ENCODE data around the gene EFNB1. TPM values are rescaled to one million over a fixed set of nuclear protein-coding genes. Genes with fewer than 3 reads are reported as not detected.

Gene EFNB1
- total RNA-seq, 1 donor from 2014 or later: 44.1 TPM

DNA sequence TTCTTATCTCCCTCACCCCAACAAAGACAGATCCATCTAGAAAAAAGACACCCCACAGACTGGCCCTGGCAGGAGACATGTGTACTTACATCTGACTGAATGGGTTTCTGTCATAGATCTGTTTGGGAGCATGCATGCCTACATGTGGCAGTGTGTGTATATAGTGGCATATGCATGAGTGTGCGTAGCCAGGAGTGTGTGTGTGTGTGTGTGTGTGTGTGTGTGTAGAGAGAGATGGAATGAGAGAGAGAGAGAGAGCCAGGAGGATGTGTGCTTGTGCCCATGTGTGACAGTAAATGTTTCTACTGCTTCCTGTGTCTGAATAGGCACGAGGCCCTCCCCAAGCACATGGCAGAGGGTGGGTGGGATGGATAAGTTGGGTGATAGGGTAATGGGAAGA lies 37.1 kb downstream of the EFNB1 start:
- DNase-seq (ENCODE audit: low read depth): no peak
- no peak overlapping the region for H3K4me3 ChIP-seq (ENCODE audit: low read depth, low read length)
- TF ChIP-seq, protein P1, sequence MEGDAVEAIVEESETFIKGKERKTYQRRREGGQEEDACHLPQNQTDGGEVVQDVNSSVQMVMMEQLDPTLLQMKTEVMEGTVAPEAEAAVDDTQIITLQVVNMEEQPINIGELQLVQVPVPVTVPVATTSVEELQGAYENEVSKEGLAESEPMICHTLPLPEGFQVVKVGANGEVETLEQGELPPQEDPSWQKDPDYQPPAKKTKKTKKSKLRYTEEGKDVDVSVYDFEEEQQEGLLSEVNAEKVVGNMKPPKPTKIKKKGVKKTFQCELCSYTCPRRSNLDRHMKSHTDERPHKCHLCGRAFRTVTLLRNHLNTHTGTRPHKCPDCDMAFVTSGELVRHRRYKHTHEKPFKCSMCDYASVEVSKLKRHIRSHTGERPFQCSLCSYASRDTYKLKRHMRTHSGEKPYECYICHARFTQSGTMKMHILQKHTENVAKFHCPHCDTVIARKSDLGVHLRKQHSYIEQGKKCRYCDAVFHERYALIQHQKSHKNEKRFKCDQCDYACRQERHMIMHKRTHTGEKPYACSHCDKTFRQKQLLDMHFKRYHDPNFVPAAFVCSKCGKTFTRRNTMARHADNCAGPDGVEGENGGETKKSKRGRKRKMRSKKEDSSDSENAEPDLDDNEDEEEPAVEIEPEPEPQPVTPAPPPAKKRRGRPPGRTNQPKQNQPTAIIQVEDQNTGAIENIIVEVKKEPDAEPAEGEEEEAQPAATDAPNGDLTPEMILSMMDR (conservative IDR thresholded peaks at IDR 0.05; ENCODE audit: low read depth, low read length): no peak

GRCh38 chrX:68867458-68868112 lies 38.8 kb downstream of the EFNB1 start:
- H3K4me3 ChIP-seq (ENCODE audit: low read depth, low read length): no peak overlapping the region
- no peak for DNase-seq (ENCODE audit: low read depth)
- TF ChIP-seq, protein P1 (conservative IDR thresholded peaks at IDR 0.05; ENCODE audit: low read depth, low read length): no peak

DNA sequence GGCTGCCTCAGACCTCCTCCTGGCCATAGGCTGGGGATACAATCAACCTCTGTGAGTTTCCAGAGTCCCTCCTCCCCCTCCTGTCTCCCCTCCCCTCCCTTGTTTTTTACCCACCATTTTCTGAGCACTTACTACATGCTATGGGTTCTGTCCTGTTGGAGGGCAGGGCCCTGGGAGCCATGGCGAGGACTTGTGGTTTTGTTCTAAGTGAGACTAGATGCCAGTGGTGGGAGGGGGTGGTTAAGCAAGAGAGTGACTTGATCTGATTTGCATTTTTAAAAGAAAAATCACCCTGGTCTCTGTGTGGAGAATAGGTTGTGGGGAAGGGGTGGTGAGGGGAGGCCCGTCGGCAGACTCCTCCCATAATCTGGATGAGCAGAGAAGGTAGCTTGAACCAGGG lies 39.5 kb downstream of the EFNB1 start:
- DNase-seq (ENCODE audit: low read depth): no peak
- TF ChIP-seq, protein P1 (conservative IDR thresholded peaks at IDR 0.05; ENCODE audit: low read depth, low read length): no peak

DNA sequence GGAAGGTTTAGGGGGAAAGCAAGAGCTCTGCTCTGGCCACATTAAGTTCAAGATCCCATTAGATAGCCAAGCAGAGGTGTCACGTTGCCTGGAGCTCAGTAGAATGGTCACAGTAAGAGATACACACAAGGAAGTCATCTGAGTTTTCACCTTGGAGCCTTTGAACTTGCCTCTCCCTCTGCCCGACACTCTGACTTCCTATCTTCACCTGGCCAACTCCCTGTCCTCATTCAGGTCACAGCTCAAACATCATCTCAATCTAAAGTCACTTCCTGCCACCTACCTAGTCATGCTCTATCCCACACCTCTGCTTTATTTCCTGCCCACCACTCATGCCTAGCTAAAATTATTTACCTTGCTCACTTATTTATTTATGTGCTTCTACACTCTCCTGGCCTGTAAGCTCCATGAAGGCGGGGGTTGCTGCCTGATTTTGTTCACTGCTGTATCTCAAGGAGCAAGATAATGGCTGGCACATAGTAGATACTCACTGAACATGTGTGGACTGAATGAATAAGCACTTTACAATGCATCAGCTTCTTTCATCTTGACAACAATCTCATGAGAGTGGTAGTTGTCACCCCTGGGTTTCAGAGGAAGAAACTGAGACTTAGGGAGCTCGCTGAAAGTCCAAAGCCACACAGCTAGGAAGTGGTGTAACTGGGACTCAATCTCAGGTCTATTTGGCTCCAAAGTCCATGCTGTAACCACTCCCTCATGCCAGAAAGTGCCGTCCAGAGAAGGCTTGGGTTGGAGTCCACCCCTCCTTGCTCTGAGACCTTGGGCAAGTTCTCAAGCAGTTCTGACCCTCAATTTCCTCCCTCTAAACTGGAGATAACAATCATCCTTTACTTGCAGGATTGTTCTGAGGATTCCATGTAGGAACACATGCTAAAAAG lies 40.3 kb downstream of the EFNB1 start:
- TF ChIP-seq, protein P1 (conservative IDR thresholded peaks at IDR 0.05; ENCODE audit: low read depth, low read length): no peak
- no peak for DNase-seq (ENCODE audit: low read depth)
- no peak overlapping the region for H3K4me3 ChIP-seq (ENCODE audit: low read depth, low read length)

More for the DNA sequence above, 39.5 kb downstream of the EFNB1 start:
- no peak overlapping the region for H3K4me3 ChIP-seq (ENCODE audit: low read depth, low read length)

DNA sequence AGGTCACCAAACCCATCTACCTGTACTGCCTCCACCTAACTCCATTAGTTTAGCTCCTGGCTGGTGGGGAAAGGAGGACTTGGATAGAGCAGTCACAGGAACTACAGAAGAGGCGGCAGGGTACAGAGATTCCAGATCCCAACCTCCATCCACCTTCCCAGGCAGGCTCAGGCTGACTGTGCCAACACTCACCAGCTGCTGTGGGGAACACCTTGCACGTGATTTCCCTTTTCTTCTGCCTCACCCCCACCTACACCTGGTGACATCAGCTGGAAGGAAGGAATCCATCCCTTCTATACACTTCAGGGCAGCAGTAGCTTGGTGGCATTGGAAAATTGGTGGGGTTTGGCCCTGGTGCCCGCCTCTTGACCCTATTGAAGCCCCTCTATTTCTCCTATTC lies 41.5 kb downstream of the EFNB1 start:
- H3K4me3 ChIP-seq (ENCODE audit: low read depth, low read length): no peak overlapping the region
- TF ChIP-seq, protein P1 (conservative IDR thresholded peaks at IDR 0.05; ENCODE audit: low read depth, low read length): no peak

DNA sequence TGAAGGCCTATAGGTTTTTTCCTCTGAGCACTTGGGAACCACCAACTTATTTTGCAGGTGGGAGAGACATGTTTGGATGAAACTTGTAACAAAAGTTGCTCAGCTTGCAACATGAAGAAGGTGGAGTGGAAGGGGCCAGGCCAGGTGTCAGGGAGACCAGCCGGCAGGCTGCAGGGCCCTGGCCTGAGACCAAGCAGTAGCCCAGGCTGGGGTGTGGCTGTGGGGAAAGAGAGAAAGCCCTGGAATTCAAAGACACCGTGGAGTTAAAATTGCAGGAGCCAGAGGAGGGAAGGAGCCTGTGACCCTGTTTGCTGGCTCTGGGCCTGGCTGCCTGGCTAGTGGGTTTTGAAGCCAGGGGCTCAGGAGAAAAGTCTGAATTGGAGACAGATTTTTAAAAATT lies 43.4 kb downstream of the EFNB1 start:
- TF ChIP-seq, protein P1 (conservative IDR thresholded peaks at IDR 0.05; ENCODE audit: low read depth, low read length): no peak
- DNase-seq (ENCODE audit: low read depth): no peak
- H3K4me3 ChIP-seq (ENCODE audit: low read depth, low read length): no peak overlapping the region

More for the DNA sequence above, 41.5 kb downstream of the EFNB1 start:
- no peak for DNase-seq (ENCODE audit: low read depth)

All from epithelial cell of proximal tubule (primary cell).